Ovary (tissue), 9 donors: ENCODE data around the gene ALLC. TPM values are rescaled to one million over a fixed set of nuclear protein-coding genes. Genes with fewer than 3 reads are reported as not detected.
"Not testable (repeated sequence)": the region's sequence is repeated elsewhere in the genome, so short reads cannot be mapped to it uniquely, and the experiment has no call there.

Experiments
- DNase-seq, 5 donors: peaks; one replicate each; pipeline ENCODE4 v3.0.0-alpha.2; 2019 to 2020
- H3K27ac ChIP-seq, 2 donors: fragments of 200-600 bp; one replicate each; pipeline versions ENCODE4 v1.5.1 to v1.8.0; 2019 to 2022
- H3K27me3 ChIP-seq: fragments of 200-600 bp; one replicate; pipeline ENCODE4 v1.8.0; 2022
- H3K36me3 ChIP-seq: fragments of 200-600 bp; sonication (generic); one replicate; pipeline ENCODE4 v1.5.1; 2019
- H3K4me1 ChIP-seq: one replicate; pipeline ENCODE4 v1.8.1; 2013; ENCODE audit warnings: mild to moderate bottlenecking, moderate library complexity; ENCODE audit not compliant: insufficient read depth
- H3K4me3 ChIP-seq: fragments of 200-600 bp; sonication (generic); one replicate; pipeline ENCODE4 v1.5.1; 2017
- H3K9me3 ChIP-seq, 2 donors: fragments of 200-600 bp in 1 of 2; sonication (generic) in 1 of 2; one replicate each; pipeline versions ENCODE4 v1.5.1 to v1.8.1; 2013 to 2019; ENCODE audit warnings: mild to moderate bottlenecking in 1 of 2, moderate library complexity in 1 of 2
- EP300 ChIP-seq: sonication (generic); formaldehyde crosslinking; IDR thresholded peaks from one replicate; pipeline ENCODE4 v1.6.1; 2017; ENCODE audit warnings: antibody characterized with exemption
- POLR2A ChIP-seq: fragments of 450-650 bp; IDR thresholded peaks from one replicate; pipeline ENCODE4 v1.6.1; 2017; ENCODE audit warnings: antibody characterized with exemption, mild to moderate bottlenecking, moderate library complexity
- WGBS, 3 donors: extraction: QIAGEN DNeasy Blood & Tissue Kit in 1 of 3; methylation state at CpG; one replicate each; pipeline versions ENCODE4 v1.1.5 to v1.1.7; 2013 to 2017; 5-methylcytosine and 5-hydroxymethylcytosine counted together
- intact Hi-C, 4 donors: fragments of 100-400 bp; cut with DNase I; formaldehyde crosslinking; loops; one replicate each; pipeline versions ENCODE4 v1.11.0 to v1.15.1; 2022 to 2023
- polyA plus RNA-seq, 2 donors: library from polyadenylated mRNA; stranded (reverse); fragments of 200-250 nt in 1 of 2; fragments of 350-450 nt in 1 of 2; fragmentation: Illumina TruSeq in 1 of 2; extraction: RNeasy Lipid Tissue Mini Kit (QIAGEN cat#74804) in 1 of 2; gene quantifications; one replicate each; pipeline ENCODE4 v1.2.3, GENCODE V29; 2013 to 2014
- total RNA-seq, 7 donors: library from RNA; depleted of rRNA in 2 of 7; stranded (reverse); fragments of >200 nt in 2 of 7; fragmentation: NEBNext Ultra II Directional in 3 of 7; extraction: Animal tissue kit (Norgen Biotek cat#: 25700) in 3 of 7; gene quantifications; one replicate each; pipeline versions ENCODE4 v1.1.0 to v1.2.4, GENCODE V29; 2016 to 2023
- TF ChIP-seq, protein P1 (sequence below), 3 donors: fragments of 450-650 bp in 2 of 3; fragments of 200-600 bp in 1 of 3; IDR thresholded peaks; one replicate each; pipeline versions ENCODE4 v1.5.1 to v1.8.0; 2016 to 2022; ENCODE audit warnings: antibody characterized with exemption in 3 of 3, mild to moderate bottlenecking in 1 of 3
- donor health status: DM: no; HTN: no; CAD: no; lungs with moderate emphysema.
- donor health status: DM: no; HTN: no; CAD: no.
- donor health status: Bipolar disorder and iron deficiency.
- donor health status: DM: yes; HTN: yes; CAD: no.
- donor health status: DM: no; HTN: no; CAD: no.
- donor health status: DM: yes; HTN: yes; CAD: no.

Gene ALLC
- total and polyA plus RNA-seq, 9 donors: 0.20 to 1.2 (median 0.76) TPM; not detected in 5

DNA sequence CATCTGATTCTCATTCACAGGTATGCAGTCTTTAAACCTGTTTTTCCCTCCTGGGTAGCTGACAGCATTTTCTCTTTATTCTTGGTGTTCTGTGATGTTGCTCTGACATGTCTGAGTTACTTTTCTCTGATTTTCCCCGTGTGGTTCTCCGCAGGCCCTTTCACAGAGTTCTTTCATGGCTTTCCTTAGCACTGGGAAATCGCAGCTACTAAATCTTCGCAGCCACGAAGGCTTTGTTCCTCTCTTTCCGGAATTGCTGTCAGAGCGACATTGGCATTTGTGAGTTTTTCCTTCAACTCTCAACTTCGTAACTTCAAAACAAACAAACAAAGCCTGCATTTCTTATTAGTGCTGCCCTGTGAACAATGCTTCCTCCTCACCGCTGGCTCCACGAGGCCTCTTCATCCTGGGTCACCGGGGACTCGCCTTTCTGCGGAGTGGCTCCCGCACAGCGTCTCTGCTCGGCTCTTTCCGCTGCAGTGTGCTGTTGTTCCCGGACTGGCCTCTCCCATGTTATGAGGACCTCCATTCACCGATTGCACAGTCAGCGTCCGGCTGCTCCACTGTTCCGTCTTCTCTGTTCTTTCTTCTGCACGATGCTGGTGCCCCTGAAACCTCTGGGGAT lies 47.0 kb upstream of the ALLC start:
- no peak overlapping the region for H3K4me3 ChIP-seq
- H3K27ac ChIP-seq: no peak overlapping the region
- H3K9me3 ChIP-seq: no peaks in the 10 kb centered on the region
- no peaks in the 10 kb centered on the region for H3K36me3 ChIP-seq
- peak in 3 of 5 donors; percentile 5 to 32 (median 11) for DNase-seq
- intact Hi-C loops: no loop called here
- TF ChIP-seq, protein P1, sequence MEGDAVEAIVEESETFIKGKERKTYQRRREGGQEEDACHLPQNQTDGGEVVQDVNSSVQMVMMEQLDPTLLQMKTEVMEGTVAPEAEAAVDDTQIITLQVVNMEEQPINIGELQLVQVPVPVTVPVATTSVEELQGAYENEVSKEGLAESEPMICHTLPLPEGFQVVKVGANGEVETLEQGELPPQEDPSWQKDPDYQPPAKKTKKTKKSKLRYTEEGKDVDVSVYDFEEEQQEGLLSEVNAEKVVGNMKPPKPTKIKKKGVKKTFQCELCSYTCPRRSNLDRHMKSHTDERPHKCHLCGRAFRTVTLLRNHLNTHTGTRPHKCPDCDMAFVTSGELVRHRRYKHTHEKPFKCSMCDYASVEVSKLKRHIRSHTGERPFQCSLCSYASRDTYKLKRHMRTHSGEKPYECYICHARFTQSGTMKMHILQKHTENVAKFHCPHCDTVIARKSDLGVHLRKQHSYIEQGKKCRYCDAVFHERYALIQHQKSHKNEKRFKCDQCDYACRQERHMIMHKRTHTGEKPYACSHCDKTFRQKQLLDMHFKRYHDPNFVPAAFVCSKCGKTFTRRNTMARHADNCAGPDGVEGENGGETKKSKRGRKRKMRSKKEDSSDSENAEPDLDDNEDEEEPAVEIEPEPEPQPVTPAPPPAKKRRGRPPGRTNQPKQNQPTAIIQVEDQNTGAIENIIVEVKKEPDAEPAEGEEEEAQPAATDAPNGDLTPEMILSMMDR (IDR thresholded peaks at IDR 0.05): no peak
- TF ChIP-seq POLR2A: no peak
- H3K27me3 ChIP-seq: no peaks in the 10 kb centered on the region
- H3K4me1 ChIP-seq: peaks cover 5% of the 10 kb centered on the region
- WGBS, 3 donors: 64 to 83% (median 83%) methylated on average over 23 of the region's 23 CpGs

DNA sequence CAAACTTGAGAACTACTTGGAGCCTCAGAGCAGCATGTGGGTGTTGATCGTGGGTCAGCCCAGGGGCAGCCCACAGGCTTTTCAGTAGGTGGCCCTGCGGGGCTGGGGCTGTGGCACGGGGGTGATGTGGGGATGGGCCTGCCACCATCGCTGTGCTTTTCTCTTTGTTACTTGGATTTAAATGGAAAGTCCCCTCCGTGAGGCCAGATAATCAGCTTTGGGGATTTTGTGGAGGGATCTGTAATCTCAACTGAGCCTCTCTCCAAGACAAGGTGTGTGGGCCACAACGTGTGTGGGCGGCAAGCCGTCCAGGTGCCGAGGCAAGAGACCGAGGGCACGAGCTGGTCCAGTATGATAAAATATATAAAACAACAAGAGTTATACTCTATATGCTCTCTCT lies 46.4 kb upstream of the ALLC start:
- H3K4me3 ChIP-seq: no peak overlapping the region
- no peaks in the 10 kb centered on the region for H3K9me3 ChIP-seq
- DNase-seq: peak in 2 of 5 donors; percentile 7 to 21
- intact Hi-C loops: no loop called here
- H3K36me3 ChIP-seq: no peaks in the 10 kb centered on the region
- no peaks in the 10 kb centered on the region for H3K27me3 ChIP-seq
- TF ChIP-seq, protein P1 (IDR thresholded peaks at IDR 0.05): no peak
- TF ChIP-seq EP300 (no peak), POLR2A (no peak)
- H3K4me1 ChIP-seq: peaks cover 4% of the 10 kb centered on the region
- 74 to 81% (median 81%) methylated on average over 11 of the region's 11 CpGs for WGBS, 3 donors
- no peak overlapping the region for H3K27ac ChIP-seq

DNA sequence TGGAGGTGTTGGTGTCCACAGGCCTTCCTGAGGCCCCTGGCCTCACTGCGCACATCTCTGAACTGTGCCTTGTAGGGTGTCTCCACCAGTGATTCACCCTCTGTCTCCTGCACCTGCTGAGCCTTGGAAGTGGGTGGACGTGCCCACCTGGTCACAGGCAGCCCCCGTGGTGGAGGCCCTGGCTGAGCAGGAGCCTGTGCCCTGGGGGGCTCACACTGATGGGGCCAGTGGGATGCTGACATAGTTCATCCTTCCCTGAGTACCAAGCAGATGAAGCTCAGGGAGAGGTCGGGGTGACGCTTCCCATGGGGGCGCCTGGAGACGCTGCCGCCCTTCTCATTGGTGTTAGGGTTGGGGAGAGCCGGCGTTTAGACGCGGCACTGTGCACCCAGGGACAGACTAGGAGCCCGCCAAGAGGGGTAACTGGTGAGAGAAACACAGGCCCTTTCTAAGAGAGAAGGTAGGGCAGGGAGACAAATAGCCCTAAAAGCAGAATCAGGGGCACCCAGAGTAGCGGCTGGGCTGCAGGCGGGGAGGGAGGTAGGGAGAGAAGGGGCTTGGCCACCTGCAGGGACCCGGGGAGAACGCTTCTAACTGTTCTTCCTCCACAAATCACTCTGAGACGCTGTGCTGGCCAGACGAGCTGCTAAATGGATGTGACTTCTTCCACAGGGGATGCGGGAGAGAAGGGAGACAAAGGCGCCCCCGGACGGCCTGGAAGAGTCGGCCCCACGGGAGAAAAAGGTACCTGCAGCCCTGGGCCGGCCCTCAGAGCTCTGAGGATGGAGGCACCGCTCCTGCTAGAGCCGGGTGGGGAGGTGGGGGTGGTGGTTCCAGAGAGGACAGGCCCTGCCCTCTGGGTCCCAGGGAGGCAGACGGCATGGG lies 45.1 kb upstream of the ALLC start:
- Histone ChIP-seq H3K4me1 (peaks cover 4% of the 10 kb centered on the region), H3K27me3 (no peaks in the 10 kb centered on the region), H3K36me3 (no peaks in the 10 kb centered on the region), H3K9me3 (no peaks in the 10 kb centered on the region), H3K4me3 (no peak overlapping the region), H3K27ac (no peak overlapping the region)
- intact Hi-C loops: no loop called here
- WGBS, 3 donors: 84 to 92% (median 92%) methylated on average over 29 of the region's 29 CpGs
- peak in 3 of 5 donors; percentile 13 to 27 (median 16) for DNase-seq
- TF ChIP-seq EP300 (no peak), POLR2A (no peak)
- TF ChIP-seq, protein P1 (IDR thresholded peaks at IDR 0.05): no peak

DNA sequence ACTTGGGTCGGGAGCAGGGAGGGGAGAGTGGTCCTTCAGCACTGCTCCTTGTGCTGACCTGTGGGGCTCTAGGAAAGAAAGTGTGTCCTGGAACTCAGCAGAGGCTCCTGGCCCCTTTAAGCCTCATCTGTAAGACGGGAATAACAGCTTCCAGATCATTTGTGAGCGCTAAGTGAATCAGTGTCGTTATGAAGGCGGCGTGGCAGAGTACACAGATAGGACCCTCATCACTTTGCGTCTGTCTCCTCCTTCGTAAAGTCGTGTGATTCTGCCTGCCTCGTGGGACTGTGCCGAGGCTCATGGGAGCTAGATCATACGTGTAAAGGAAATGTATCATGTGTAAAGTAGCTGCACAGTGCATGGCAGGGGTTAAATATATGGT lies 44.5 kb upstream of the ALLC start:
- intact Hi-C loops: no loop called here
- no peaks in the 10 kb centered on the region for H3K36me3 ChIP-seq
- peaks cover 4% of the 10 kb centered on the region for H3K4me1 ChIP-seq
- H3K27ac ChIP-seq: no peak overlapping the region
- DNase-seq: peak in 2 of 5 donors; percentile 4 to 8
- no peaks in the 10 kb centered on the region for H3K27me3 ChIP-seq
- no peaks in the 10 kb centered on the region for H3K9me3 ChIP-seq
- 95 to 97% (median 97%) methylated on average over 12 of the region's 12 CpGs for WGBS, 3 donors
- no peak overlapping the region for H3K4me3 ChIP-seq
- no peak for TF ChIP-seq EP300
- TF ChIP-seq, protein P1 (IDR thresholded peaks at IDR 0.05): no peak
- TF ChIP-seq POLR2A: no peak

DNA sequence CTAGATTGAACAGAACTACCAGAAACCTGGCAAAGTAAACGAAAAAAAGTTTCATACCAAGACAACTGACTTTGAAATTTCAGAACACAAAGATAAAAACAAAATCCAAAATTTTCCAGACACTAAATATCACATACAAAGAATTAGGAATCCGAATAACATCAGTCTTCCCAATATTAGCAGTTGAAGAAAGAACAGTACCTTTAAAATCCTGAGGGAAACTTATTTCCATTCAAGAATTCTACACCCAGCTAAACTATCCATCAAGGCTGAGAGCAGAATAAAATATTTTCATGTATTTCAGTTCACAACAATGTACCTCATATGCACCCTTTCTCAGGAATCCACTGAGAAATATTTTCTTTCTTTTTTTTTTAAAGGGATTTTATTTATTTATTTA lies 43.3 kb upstream of the ALLC start:
- DNase-seq, H3K4me3 ChIP-seq, intact Hi-C loops, H3K36me3 ChIP-seq, H3K4me1 ChIP-seq, H3K27ac ChIP-seq, H3K9me3 ChIP-seq, H3K27me3 ChIP-seq: not testable (repeated sequence)
- WGBS, 3 donors: 62 to 97% (median 84%) methylated on average over 2 of the region's 2 CpGs

DNA sequence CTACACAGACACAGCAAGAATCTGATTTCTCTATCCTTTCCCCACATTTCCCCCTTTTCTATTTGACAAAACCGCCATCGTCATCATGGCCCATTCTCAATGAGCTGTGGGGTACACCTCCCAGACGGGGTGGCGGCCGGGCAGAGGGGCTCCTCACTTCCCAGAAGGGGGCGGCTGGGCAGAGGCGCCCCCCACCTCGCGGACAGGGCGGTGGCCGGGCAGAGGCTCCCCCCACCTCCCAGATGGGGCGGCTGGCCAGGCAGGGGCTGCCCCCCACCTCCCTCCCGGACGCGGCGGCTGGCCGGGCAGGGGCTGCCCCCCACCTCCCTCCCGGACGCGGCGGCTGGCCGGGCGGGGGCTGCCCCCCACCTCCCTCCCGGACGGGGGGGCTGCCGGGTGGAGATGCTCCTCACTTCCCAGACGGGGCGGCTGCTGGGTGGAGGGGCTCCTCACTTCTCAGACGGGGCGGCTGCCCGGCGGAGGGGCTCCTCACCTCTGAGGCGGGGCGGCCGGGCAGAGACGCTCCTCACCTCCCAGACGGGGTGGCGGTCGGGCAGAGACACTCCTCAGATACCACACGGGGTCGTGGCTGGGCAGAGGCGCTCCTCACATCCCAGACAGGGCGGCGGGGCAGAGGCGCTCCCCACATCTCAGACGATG lies 42.3 kb upstream of the ALLC start:
- WGBS, 3 donors: 96 to 98% (median 96%) methylated on average over 17 to 46 of the region's 46 CpGs
- intact Hi-C loops, H3K4me3 ChIP-seq, H3K4me1 ChIP-seq, H3K27me3 ChIP-seq, H3K27ac ChIP-seq, H3K9me3 ChIP-seq, H3K36me3 ChIP-seq: not testable (repeated sequence)
- peak in 3 of 5 donors; percentile 14 to 29 (median 14) for DNase-seq
